GM12878 (cell line): ENCODE results near the gene SMARCC2. TPM values are rescaled to one million over a fixed set of nuclear protein-coding genes. Genes with fewer than 3 reads are reported as not detected.

Experiments
- CREB1 ChIP-seq: IDR thresholded peaks from 2 replicates; pipeline ENCODE4 v1.6.1; 2012; ENCODE audit warnings: low read depth, mild to moderate bottlenecking, inconsistent platforms
- JUNB ChIP-seq: IDR thresholded peaks from 2 replicates; pipeline ENCODE4 v1.6.1; 2016; ENCODE audit warnings: antibody characterized with exemption, mild to moderate bottlenecking
- SMC3 ChIP-seq: IDR thresholded peaks from 2 replicates; pipeline ENCODE4 v1.6.1; 2011; ENCODE audit warnings: low read length, improper control_type of control experiment, borderline replicate concordance
- ZZZ3 ChIP-seq: IDR thresholded peaks from 2 replicates; pipeline ENCODE4 v1.6.1; 2011; ENCODE audit warnings: low read depth; ENCODE audit not compliant: control insufficient read depth, insufficient read length
- polyA plus RNA-seq, 11 experiments: library from polyadenylated mRNA; depleted of rRNA in 4 of 11; unstranded in 6 of 11; stranded (reverse) in 5 of 11; fragments of >200 nt; fragmentation: Nextera tagmentation in 4 of 11; fragmentation: Illumina TruSeq in 1 of 11; extraction: Ambion mirVana in 4 of 11; extraction: Trizol in 1 of 11; gene quantifications; 1 replicate in 1 of 11; 2 replicates in 10 of 11; pipeline versions ENCODE4 v1.2.1 to v1.2.3, GENCODE V29; 2011 to 2016; ENCODE audit warnings: inconsistent platforms in 2 of 11, missing spikeins in 2 of 11, low read depth in 1 of 11
- total RNA-seq, 4 experiments: library from RNA; depleted of rRNA in 3 of 4; stranded (reverse); fragments of >200 nt in 3 of 4; fragmentation: Illumina TruSeq in 1 of 4; extraction: Trizol in 1 of 4; gene quantifications; 2 replicates each; pipeline versions ENCODE4 v1.2.1 to v1.2.3, GENCODE V29; 2013 to 2021
- TF ChIP-seq, protein P1 (sequence below): fragments of 450-650 bp; IDR thresholded peaks from 2 replicates; pipeline ENCODE4 v1.6.1; 2017; ENCODE audit warnings: mild to moderate bottlenecking, moderate library complexity
- TF ChIP-seq, protein P2 (sequence below): fragments of 150-350 bp; IDR thresholded peaks from 2 replicates; pipeline ENCODE4 v1.6.1; 2016; ENCODE audit warnings: low read depth, low read length

SMARCC2 gene
- total and polyA plus RNA-seq, 10 of the 15 experiments (the other 5 are each of a cell fraction or from before 2014, with no cell fraction given): 13.6 to 71.2 (median 42.3) TPM

DNA sequence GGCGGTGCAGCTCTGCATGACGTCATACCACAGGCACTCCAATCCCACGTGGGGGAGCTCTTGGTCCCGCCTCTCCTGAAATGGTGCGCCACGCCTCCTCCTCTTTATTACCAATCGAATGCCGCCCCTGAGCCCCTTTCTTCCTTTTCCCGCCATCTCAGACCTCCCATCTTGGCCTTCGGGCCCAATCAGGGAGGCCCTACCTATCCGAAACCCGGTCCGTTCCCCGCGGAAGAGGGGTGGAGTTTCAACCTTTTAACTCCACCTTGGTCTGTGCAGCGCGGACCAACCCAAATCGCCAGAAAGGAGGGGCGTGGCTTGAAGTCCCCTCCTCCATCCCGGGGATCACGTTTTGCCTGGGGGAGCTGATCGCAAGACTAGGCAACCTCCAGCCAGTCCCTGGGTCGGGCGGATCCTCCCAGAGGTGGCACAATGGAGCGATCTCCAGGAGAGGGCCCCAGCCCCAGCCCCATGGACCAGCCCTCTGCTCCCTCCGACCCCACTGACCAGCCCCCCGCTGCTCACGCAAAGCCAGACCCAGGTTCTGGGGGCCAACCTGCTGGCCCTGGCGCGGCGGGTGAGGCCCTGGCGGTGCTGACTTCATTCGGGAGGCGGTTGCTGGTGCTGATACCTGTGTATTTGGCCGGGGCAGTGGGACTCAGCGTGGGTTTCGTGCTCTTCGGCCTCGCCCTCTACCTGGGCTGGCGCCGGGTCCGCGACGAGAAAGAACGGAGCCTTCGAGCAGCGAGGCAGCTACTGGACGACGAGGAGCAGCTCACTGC, 61.2 kb downstream of the SMARCC2 start, which contains the start of gene ESYT1 (continued):
- TF ChIP-seq, protein P1, sequence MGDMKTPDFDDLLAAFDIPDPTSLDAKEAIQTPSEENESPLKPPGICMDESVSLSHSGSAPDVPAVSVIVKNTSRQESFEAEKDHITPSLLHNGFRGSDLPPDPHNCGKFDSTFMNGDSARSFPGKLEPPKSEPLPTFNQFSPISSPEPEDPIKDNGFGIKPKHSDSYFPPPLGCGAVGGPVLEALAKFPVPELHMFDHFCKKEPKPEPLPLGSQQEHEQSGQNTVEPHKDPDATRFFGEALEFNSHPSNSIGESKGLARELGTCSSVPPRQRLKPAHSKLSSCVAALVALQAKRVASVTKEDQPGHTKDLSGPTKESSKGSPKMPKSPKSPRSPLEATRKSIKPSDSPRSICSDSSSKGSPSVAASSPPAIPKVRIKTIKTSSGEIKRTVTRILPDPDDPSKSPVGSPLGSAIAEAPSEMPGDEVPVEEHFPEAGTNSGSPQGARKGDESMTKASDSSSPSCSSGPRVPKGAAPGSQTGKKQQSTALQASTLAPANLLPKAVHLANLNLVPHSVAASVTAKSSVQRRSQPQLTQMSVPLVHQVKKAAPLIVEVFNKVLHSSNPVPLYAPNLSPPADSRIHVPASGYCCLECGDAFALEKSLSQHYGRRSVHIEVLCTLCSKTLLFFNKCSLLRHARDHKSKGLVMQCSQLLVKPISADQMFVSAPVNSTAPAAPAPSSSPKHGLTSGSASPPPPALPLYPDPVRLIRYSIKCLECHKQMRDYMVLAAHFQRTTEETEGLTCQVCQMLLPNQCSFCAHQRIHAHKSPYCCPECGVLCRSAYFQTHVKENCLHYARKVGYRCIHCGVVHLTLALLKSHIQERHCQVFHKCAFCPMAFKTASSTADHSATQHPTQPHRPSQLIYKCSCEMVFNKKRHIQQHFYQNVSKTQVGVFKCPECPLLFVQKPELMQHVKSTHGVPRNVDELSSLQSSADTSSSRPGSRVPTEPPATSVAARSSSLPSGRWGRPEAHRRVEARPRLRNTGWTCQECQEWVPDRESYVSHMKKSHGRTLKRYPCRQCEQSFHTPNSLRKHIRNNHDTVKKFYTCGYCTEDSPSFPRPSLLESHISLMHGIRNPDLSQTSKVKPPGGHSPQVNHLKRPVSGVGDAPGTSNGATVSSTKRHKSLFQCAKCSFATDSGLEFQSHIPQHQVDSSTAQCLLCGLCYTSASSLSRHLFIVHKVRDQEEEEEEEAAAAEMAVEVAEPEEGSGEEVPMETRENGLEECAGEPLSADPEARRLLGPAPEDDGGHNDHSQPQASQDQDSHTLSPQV: no peak
- TF ChIP-seq, protein P2, sequence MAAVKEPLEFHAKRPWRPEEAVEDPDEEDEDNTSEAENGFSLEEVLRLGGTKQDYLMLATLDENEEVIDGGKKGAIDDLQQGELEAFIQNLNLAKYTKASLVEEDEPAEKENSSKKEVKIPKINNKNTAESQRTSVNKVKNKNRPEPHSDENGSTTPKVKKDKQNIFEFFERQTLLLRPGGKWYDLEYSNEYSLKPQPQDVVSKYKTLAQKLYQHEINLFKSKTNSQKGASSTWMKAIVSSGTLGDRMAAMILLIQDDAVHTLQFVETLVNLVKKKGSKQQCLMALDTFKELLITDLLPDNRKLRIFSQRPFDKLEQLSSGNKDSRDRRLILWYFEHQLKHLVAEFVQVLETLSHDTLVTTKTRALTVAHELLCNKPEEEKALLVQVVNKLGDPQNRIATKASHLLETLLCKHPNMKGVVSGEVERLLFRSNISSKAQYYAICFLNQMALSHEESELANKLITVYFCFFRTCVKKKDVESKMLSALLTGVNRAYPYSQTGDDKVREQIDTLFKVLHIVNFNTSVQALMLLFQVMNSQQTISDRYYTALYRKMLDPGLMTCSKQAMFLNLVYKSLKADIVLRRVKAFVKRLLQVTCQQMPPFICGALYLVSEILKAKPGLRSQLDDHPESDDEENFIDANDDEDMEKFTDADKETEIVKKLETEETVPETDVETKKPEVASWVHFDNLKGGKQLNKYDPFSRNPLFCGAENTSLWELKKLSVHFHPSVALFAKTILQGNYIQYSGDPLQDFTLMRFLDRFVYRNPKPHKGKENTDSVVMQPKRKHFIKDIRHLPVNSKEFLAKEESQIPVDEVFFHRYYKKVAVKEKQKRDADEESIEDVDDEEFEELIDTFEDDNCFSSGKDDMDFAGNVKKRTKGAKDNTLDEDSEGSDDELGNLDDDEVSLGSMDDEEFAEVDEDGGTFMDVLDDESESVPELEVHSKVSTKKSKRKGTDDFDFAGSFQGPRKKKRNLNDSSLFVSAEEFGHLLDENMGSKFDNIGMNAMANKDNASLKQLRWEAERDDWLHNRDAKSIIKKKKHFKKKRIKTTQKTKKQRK: no peak
- TF ChIP-seq JUNB (no peak), CREB1 (peak; percentile 86), ZZZ3 (no peak), SMC3 (no peak)
- TF ChIP-seq, all 136 proteins: peak for 39
